HK-2 (cell line): ENCODE results near the gene RASGRP4.
A peak's percentile ranks its signal among the peaks of the same experiment; 100 is the strongest.
"Not testable (repeated sequence)": the region's sequence is repeated elsewhere in the genome, so short reads cannot be mapped to it uniquely, and the experiment has no call there.

Source experiments
- DNase-seq: peaks from one replicate; pipeline ENCODE4 v3.0.0-alpha.2; 2018; ENCODE audit not compliant: unreplicated experiment

Gene RASGRP4

GRCh38 chr19:38413416-38413815 lies 12.6 kb downstream of the RASGRP4 start:
- no peak for DNase-seq

- no peak for DNase-seq
Observed at GRCh38 chr19:38412961-38413360, 13.1 kb downstream of the RASGRP4 start.

GRCh38 chr19:38412491-38412890 lies 13.5 kb downstream of the RASGRP4 start:
- no peak for DNase-seq

- not testable (repeated sequence) for DNase-seq
Observed at GRCh38 chr19:38411898-38412297, 14.1 kb downstream of the RASGRP4 start.

GRCh38 chr19:38411041-38411712 lies 14.8 kb downstream of the RASGRP4 start:
- no peak for DNase-seq

GRCh38 chr19:38410407-38410806 lies 15.6 kb downstream of the RASGRP4 start:
- not testable (repeated sequence) for DNase-seq

- no peak for DNase-seq
Observed at GRCh38 chr19:38409631-38410133, 16.3 kb downstream of the RASGRP4 start.

- no peak for DNase-seq
Observed at GRCh38 chr19:38405276-38405675, 20.7 kb downstream of the RASGRP4 start.

- DNase-seq: no peak
Observed at GRCh38 chr19:38404858-38405257, 21.2 kb downstream of the RASGRP4 start.

GRCh38 chr19:38402967-38403674 lies 22.9 kb downstream of the RASGRP4 start, which contains the start of gene FAM98C:
Gene FAM98C (plus strand): TSS chr19:38403093. CDS start chr19:38403154, 61 bp downstream.
- peak; percentile 99 for DNase-seq

- no peak for DNase-seq
Observed at GRCh38 chr19:38402623-38402966, 23.4 kb downstream of the RASGRP4 start.

- no peak for DNase-seq
Observed at GRCh38 chr19:38401148-38401547, 24.9 kb downstream of the RASGRP4 start.

- no peak for DNase-seq
Observed at GRCh38 chr19:38400361-38400760, 25.7 kb downstream of the RASGRP4 start.

GRCh38 chr19:38399537-38399936 lies 26.5 kb downstream of the RASGRP4 start:
- DNase-seq: no peak

GRCh38 chr19:38399081-38399480 lies 26.9 kb downstream of the RASGRP4 start:
- no peak for DNase-seq

- DNase-seq: no peak
Observed at GRCh38 chr19:38395381-38396114, 30.5 kb downstream of the RASGRP4 start.

GRCh38 chr19:38394488-38394887 lies 31.5 kb downstream of the RASGRP4 start:
- DNase-seq: no peak

GRCh38 chr19:38392707-38393308 lies 33.2 kb downstream of the RASGRP4 start:
- DNase-seq: peak; percentile 33

GRCh38 chr19:38391911-38392464 lies 34.0 kb downstream of the RASGRP4 start:
- DNase-seq: no peak

- no peak for DNase-seq
Observed at GRCh38 chr19:38389957-38390924, 35.8 kb downstream of the RASGRP4 start.
